ENCODE measurements around the gene NALCN. TPM values are rescaled to one million over a fixed set of nuclear protein-coding genes. Genes with fewer than 3 reads are reported as not detected.

The NALCN gene
- total and polyA plus RNA-seq, 10 of the 15 experiments (the other 5 are each of a cell fraction or from before 2014, with no cell fraction given), result under 0.01 TPM; not detected in 9

- no peak for ATAC-seq
- RAD21 ChIA-PET (ENCODE audit: unreplicated experiment), result no interaction called here
- Histone ChIP-seq H3K4me3 (no peak overlapping the region), H3K36me3 (ENCODE audit: control insufficient read depth in 2 of 2, insufficient read depth in 2 of 2, low read length in 1 of 2) (no peaks in the 10 kb centered on the region), H4K20me1 (ENCODE audit: control insufficient read depth, insufficient read depth) (no peaks in the 10 kb centered on the region), H3K4me1 (ENCODE audit: control insufficient read depth, insufficient read depth, low read length) (no peaks in the 10 kb centered on the region), H3K9ac (ENCODE audit: control insufficient read depth, insufficient read depth, low read length) (no peak overlapping the region), H3K27ac (ENCODE audit: control insufficient read depth, insufficient read depth) (no peak overlapping the region), H3K9me3 (replicated peaks; ENCODE audit: control insufficient read depth, insufficient read depth, low read length) (no peaks in the 10 kb centered on the region), H3K27me3 (replicated peaks in 1 of 2; ENCODE audit: control insufficient read depth in 2 of 2, insufficient read depth in 2 of 2, low read length in 1 of 2) (no peaks in the 10 kb centered on the region; a peak in 1 of 4 replicates), H3K79me2 (ENCODE audit: control insufficient read depth, insufficient read depth, low read length) (no peaks in the 10 kb centered on the region), H2AFZ (ENCODE audit: control insufficient read depth, low read depth, low read length) (no peak overlapping the region), H3K4me2 (ENCODE audit: control insufficient read depth, insufficient read depth) (no peak overlapping the region)
- FAIRE-seq, result no peak
- in situ Hi-C loops (cut with MboI), result no loop called here
- no peak for DNase-seq (ENCODE audit: low read depth, low spot score)
- CTCF ChIA-PET, result interaction anchor here (2.4 kb wide), 1 partner anchor 148 kb away, joined by 6 read pairs; no protein-coding TSS in a partner anchor
- SMC1A ChIA-PET (ENCODE audit: uncharacterized antibody, unreplicated experiment), result no interaction called here
- POLR2A ChIA-PET, result no interaction called here
- WGBS (ENCODE audit: insufficient coverage, insufficient replicate concordance, low lambda C conversion rate, missing lambda C conversion rate), result 0% methylated on average over 1 of the region's 1 CpG
- BruUV-seq (replicated peaks), result no TSS peak
- intact Hi-C loops (cut with micrococcal nuclease; ENCODE audit: unreplicated experiment), result no loop called here
- TF ChIP-seq IKZF1 (conservative IDR thresholded peaks at IDR 0.05) (no peak), IRF5 (IDR thresholded peaks at IDR 0.05; ENCODE audit: borderline replicate concordance) (no peak), CBFB (IDR thresholded peaks at IDR 0.05; ENCODE audit: low read depth) (no peak), MYB (IDR thresholded peaks at IDR 0.05; ENCODE audit: borderline replicate concordance, low read depth, low read length) (no peak), ZNF592 (IDR thresholded peaks at IDR 0.05) (no peak), SP1 (IDR thresholded peaks at IDR 0.05; ENCODE audit: low read depth, low read length) (no peak), ZBTB4 (CRISPR knock-in tag; IDR thresholded peaks at IDR 0.05) (no peak), NR2F1 (conservative IDR thresholded peaks at IDR 0.05) (no peak), ATF3 (IDR thresholded peaks at IDR 0.05; ENCODE audit: borderline replicate concordance, extremely low read depth, low read depth, low read length) (no peak), CEBPB (IDR thresholded peaks at IDR 0.05; ENCODE audit: borderline replicate concordance in 1 of 2, low read depth in 2 of 2, low read length in 2 of 2) (no peak), BRCA1 (IDR thresholded peaks at IDR 0.05; ENCODE audit: low read depth, low read length) (no peak), TAF1 (IDR thresholded peaks at IDR 0.05; ENCODE audit: borderline replicate concordance, low read depth, low read length) (no peak), LARP7 (IDR thresholded peaks at IDR 0.05) (no peak), PAX5 (IDR thresholded peaks at IDR 0.05; ENCODE audit: borderline replicate concordance, low read depth, low read length) (no peak), POLR2AphosphoS2 (IDR thresholded peaks at IDR 0.05; ENCODE audit: low read depth, low read length) (no peak)
- TF ChIP-seq, protein P1, sequence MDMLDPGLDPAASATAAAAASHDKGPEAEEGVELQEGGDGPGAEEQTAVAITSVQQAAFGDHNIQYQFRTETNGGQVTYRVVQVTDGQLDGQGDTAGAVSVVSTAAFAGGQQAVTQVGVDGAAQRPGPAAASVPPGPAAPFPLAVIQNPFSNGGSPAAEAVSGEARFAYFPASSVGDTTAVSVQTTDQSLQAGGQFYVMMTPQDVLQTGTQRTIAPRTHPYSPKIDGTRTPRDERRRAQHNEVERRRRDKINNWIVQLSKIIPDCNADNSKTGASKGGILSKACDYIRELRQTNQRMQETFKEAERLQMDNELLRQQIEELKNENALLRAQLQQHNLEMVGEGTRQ (IDR thresholded peaks at IDR 0.05; ENCODE audit: borderline replicate concordance, low read depth, low read length), result no peak
Measured at GRCh38 chr13:101292711-101293110, 123.6 kb downstream of the NALCN start.
